ENCODE data around the gene LONRF2.

DNA sequence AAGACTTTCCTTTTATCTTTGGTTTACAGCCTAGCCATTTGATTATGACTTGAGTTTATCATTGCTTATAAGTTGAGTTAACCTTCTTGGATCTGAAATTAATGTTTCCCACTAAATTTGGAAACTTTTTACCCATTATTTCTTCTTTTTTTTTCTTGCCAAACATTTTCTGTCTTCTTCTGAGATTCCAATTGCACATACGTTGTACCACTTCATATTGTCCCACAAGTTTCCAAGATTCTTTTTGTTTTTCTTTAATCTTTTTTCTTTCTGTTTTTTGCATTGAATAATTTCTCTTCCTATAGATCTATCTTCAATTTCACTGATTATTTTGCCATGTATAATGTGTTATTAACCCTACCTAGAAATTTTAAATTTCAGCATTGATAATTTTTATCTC, 18.6 kb downstream of the LONRF2 start:
- TF ChIP-seq EZH2 (IDR thresholded peaks at IDR 0.05; ENCODE audit: borderline replicate concordance) (no peak), CTCF (IDR thresholded peaks at IDR 0.05; ENCODE audit: poor library complexity) (no peak)

Data from hepatocyte (in vitro differentiated cells).